HepG2 (cell line): ENCODE measurements around the gene GSAP. TPM values are rescaled to one million over a fixed set of nuclear protein-coding genes. Genes with fewer than 3 reads are reported as not detected.
A peak's percentile ranks its signal among the peaks of the same experiment; 100 is the strongest.

ENCODE experiments used
- BCLAF1 ChIP-seq: fragments of 450-650 bp; IDR thresholded peaks from 2 replicates; pipeline ENCODE4 v1.6.1; 2017; ENCODE audit warnings: mild to moderate bottlenecking
- DMAP1 ChIP-seq: IDR thresholded peaks from 2 replicates; pipeline ENCODE4 v1.6.1; 2016
- HNRNPUL1 ChIP-seq: fragments of 200-400 bp; formaldehyde crosslinking; IDR thresholded peaks from 2 replicates; pipeline ENCODE4 v1.6.1; 2017; ENCODE audit warnings: low read depth, mild to moderate bottlenecking, low read length, moderate library complexity
- KAT2B ChIP-seq: fragments of 150-350 bp; IDR thresholded peaks from 2 replicates; pipeline ENCODE4 v1.6.1; 2014; ENCODE audit warnings: low read depth, low read length, borderline replicate concordance
- KDM2A ChIP-seq: sonication (generic); formaldehyde crosslinking; IDR thresholded peaks from 2 replicates; pipeline ENCODE4 v1.4.0; 2020; ENCODE audit warnings: low read depth, missing genetic modification reagents, borderline replicate concordance
- KLF12 ChIP-seq: sonication (generic); formaldehyde crosslinking; IDR thresholded peaks from 2 replicates; pipeline ENCODE4 v1.4.0; 2020; ENCODE audit warnings: missing genetic modification reagents, borderline replicate concordance
- KLF6 ChIP-seq: IDR thresholded peaks from 2 replicates; pipeline ENCODE4 v1.8.0; 2016; ENCODE audit warnings: missing biosample characterization, missing genetic modification reagents
- MBD4 ChIP-seq: IDR thresholded peaks from 2 replicates; pipeline ENCODE4 v1.6.1; 2012; ENCODE audit warnings: low read length, inconsistent platforms, borderline replicate concordance
- NCOR1 ChIP-seq: fragments of 200-600 bp; sonication (generic); IDR thresholded peaks from 2 replicates; pipeline ENCODE4 v1.7.0; 2017; ENCODE audit warnings: antibody characterized with exemption, low read length, borderline replicate concordance
- SAP130 ChIP-seq: IDR thresholded peaks from 2 replicates; pipeline ENCODE4 v1.6.1; 2016; ENCODE audit warnings: low read depth
- SMARCE1 ChIP-seq: fragments of 450-650 bp; IDR thresholded peaks from 2 replicates; pipeline ENCODE4 v1.6.1; 2017; ENCODE audit warnings: borderline replicate concordance
- SOX6 ChIP-seq, 2 experiments: fragments of 450-650 bp in 1 of 2; sonication (generic) in 1 of 2; formaldehyde crosslinking in 1 of 2; IDR thresholded peaks; 2 replicates each; pipeline versions ENCODE4 v1.4.0 to v1.6.1; 2017 to 2020; ENCODE audit warnings: antibody characterized with exemption in 1 of 2, mild to moderate bottlenecking in 1 of 2, missing genetic modification reagents in 1 of 2
- TCF7 ChIP-seq: sonication (generic); IDR thresholded peaks from 2 replicates; pipeline ENCODE4 v1.6.1; 2016; ENCODE audit warnings: antibody characterized with exemption, low read depth
- YEATS4 ChIP-seq: sonication (generic); formaldehyde crosslinking; IDR thresholded peaks from 2 replicates; pipeline ENCODE4 v1.4.0; 2020; ENCODE audit warnings: missing genetic modification reagents, borderline replicate concordance
- ZBTB37 ChIP-seq: sonication (generic); formaldehyde crosslinking; IDR thresholded peaks from 2 replicates; pipeline ENCODE4 v1.4.0; 2020; ENCODE audit warnings: mild to moderate bottlenecking, missing genetic modification reagents
- ZBTB43 ChIP-seq: sonication (generic); formaldehyde crosslinking; conservative IDR thresholded peaks from 2 replicates; pipeline ENCODE4 v1.4.0; 2020; ENCODE audit warnings: missing genetic modification reagents
- ZBTB44 ChIP-seq: sonication (generic); formaldehyde crosslinking; IDR thresholded peaks from 2 replicates; pipeline ENCODE4 v1.4.0; 2020; ENCODE audit warnings: missing genetic modification reagents
- ZFX ChIP-seq: sonication (generic); formaldehyde crosslinking; IDR thresholded peaks from 2 replicates; pipeline ENCODE4 v1.4.0; 2020; ENCODE audit warnings: mild to moderate bottlenecking, low read depth, missing genetic modification reagents, moderate library complexity
- ZNF331 ChIP-seq: sonication (generic); formaldehyde crosslinking; IDR thresholded peaks from 2 replicates; pipeline ENCODE4 v1.4.0; 2020; ENCODE audit warnings: missing genetic modification reagents
- ZNF530 ChIP-seq: sonication (generic); formaldehyde crosslinking; IDR thresholded peaks from 2 replicates; pipeline ENCODE4 v1.5.0; 2020; ENCODE audit warnings: low read depth, mild to moderate bottlenecking, missing genetic modification reagents
- ZNF547 ChIP-seq: sonication (generic); formaldehyde crosslinking; IDR thresholded peaks from 2 replicates; pipeline ENCODE4 v1.5.1; 2020; ENCODE audit warnings: mild to moderate bottlenecking, missing genetic modification reagents
- ZNF773 ChIP-seq: sonication (generic); formaldehyde crosslinking; IDR thresholded peaks from 2 replicates; pipeline ENCODE4 v1.4.0; 2020; ENCODE audit warnings: missing genetic modification reagents, borderline replicate concordance
- polyA plus RNA-seq, 8 experiments: library from polyadenylated mRNA; depleted of rRNA in 3 of 8; stranded (reverse) in 7 of 8; unstranded in 1 of 8; fragments of >200 nt; fragmentation: Illumina TruSeq in 4 of 8; extraction: Trizol in 4 of 8; gene quantifications; 2 replicates each; pipeline versions ENCODE4 v1.2.1 to v1.2.3, GENCODE V29; 2011 to 2016; ENCODE audit warnings: low read depth in 4 of 8, missing spikeins in 1 of 8, mixed read lengths in 1 of 8; ENCODE audit not compliant: insufficient read depth in 1 of 8
- total RNA-seq, 5 experiments: library from RNA; depleted of rRNA; stranded (reverse); fragments of >200 nt; fragmentation: Illumina TruSeq; extraction: Trizol; gene quantifications; 2 replicates each; pipeline ENCODE4 v1.2.3, GENCODE V29; 2016; ENCODE audit warnings: low read depth in 1 of 5

GSAP gene
- total and polyA plus RNA-seq, 2 of the 13 experiments (the other 11 are each of a cell fraction or from before 2014, with no cell fraction given) = 34.6 to 40.6 TPM

GRCh38 chr7:77415823-77416620 is at the start of gene GSAP (continued):
- no peak for TF ChIP-seq ZBTB37 (CRISPR knock-in tag)
- peak; percentile 45; the same call in 1 of the 2 replicates for TF ChIP-seq ZBTB43
- peak; percentile 26; the same call in 1 of the 2 replicates for TF ChIP-seq KLF6 (CRISPR knock-in tag)
- TF ChIP-seq ZNF331 (CRISPR knock-in tag) = 0 out of 2 replicates have a peak, but pooled peaks have one; percentile 9
- no peak for TF ChIP-seq ZBTB44 (CRISPR knock-in tag)
- no peak for TF ChIP-seq SMARCE1
- TF ChIP-seq MBD4 = no peak
- peak; percentile 12 for TF ChIP-seq SAP130 (CRISPR knock-in tag)
- no peak for TF ChIP-seq TCF7
- TF ChIP-seq ZNF547 (CRISPR knock-in tag) = peak; percentile 79
- TF ChIP-seq KLF12 (CRISPR knock-in tag) = 0 out of 2 replicates have a peak, but pooled peaks have one; percentile 37
- TF ChIP-seq ZNF773 (CRISPR knock-in tag) = no peak; the same call in 1 of the 2 replicates
- no peak for TF ChIP-seq HNRNPUL1
- no peak; the same call in 1 of the 2 replicates for TF ChIP-seq DMAP1 (CRISPR knock-in tag)
- peak; percentile 78; the same call in 1 of the 2 replicates for TF ChIP-seq KDM2A
- peak; percentile 78; the same call in 1 of the 2 replicates for TF ChIP-seq ZFX
- TF ChIP-seq BCLAF1 = no peak
- TF ChIP-seq SOX6 (IDR thresholded peaks at IDR 0.05) = no peak
- TF ChIP-seq SOX6 (CRISPR knock-in tag; IDR thresholded peaks at IDR 0.05) = no peak
- TF ChIP-seq KAT2B = no peak
- TF ChIP-seq YEATS4 (CRISPR knock-in tag) = peak; percentile 78
- TF ChIP-seq ZNF530 (CRISPR knock-in tag) = no peak
- no peak for TF ChIP-seq NCOR1
